ENCODE data around the gene RGS11.
"Not testable (repeated sequence)": the region's sequence is repeated elsewhere in the genome, so short reads cannot be mapped to it uniquely, and the experiment has no call there.

The RGS11 gene

DNA sequence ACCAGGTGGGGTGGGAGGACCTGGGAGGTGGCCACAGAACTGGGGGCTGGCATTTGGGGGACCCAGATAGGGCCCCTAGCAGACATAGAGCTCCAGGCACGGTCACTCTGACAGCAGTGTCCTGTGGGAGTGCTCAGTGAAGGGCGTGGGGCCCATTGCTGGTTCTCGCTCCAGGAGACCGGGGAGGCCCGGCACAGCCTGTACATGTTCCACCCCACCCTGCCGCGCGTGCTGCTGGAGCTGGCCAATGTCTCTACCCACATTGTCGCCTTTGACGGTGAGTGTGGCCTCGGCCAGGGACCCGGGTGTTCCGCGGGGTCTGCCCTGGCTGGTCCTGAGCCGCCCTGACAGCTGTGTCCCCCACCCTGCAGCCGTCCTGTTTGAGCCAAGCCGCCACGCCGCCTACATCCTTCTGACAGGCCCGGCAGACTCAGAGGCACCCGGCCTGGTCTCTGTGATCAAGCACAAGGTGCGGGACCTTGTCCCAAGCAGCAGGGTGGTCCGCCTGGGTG, 11.2 kb downstream of the RGS11 start:
- DNase-seq (ENCODE audit: low read depth in 2 of 3, low spot score in 1 of 3): no peak

DNA sequence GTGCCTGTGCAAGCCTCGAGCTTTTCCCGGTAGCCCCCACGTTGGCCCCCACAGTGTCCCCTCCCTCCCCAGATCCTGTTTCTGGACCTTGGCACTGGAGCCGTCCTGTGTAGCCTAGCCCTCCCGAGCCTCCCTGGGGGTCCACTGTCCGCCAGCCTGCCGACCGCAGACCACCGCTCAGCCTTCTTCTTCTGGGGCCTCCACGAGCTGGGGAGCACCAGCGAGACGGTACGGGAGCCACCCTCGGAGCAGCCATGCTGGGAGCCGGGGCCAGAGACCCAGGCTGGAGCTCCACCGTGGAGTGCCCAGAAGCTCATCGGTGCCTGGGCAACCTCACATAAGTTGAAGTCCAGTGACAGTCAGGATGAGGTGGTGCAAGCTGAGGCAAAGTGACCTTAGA, 11.8 kb downstream of the RGS11 start:
- DNase-seq (ENCODE audit: low read depth in 2 of 3, low spot score in 1 of 3): no peak

DNA sequence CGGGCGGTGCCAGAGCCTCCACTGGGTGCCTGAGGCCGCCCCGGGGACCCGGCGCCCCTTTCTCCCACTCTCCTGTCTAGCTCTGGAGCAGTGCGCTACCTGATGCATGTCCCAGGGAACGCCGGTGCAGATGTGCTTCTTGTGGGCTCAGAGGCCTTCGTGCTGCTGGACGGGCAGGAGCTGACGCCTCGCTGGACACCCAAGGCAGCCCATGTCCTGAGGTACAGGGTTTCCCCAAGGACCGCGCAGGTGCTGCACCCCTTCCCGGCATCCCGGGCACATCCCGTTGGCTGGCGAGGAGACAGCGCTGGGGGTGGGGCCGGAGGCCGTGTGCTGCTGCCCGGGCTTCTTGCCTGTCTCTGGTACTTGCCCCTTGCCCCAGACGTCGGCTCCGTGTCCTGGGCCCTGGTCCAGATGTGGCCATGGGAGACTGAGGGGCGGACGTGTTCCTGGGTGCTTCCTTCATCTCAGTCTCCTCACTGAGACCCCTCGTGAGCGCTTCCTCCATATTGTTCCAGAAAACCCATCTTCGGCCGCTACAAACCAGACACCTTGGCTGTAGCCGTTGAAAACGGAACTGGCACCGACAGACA, 12.5 kb downstream of the RGS11 start:
- no peak for DNase-seq (ENCODE audit: low read depth in 2 of 3, low spot score in 1 of 3)

DNA sequence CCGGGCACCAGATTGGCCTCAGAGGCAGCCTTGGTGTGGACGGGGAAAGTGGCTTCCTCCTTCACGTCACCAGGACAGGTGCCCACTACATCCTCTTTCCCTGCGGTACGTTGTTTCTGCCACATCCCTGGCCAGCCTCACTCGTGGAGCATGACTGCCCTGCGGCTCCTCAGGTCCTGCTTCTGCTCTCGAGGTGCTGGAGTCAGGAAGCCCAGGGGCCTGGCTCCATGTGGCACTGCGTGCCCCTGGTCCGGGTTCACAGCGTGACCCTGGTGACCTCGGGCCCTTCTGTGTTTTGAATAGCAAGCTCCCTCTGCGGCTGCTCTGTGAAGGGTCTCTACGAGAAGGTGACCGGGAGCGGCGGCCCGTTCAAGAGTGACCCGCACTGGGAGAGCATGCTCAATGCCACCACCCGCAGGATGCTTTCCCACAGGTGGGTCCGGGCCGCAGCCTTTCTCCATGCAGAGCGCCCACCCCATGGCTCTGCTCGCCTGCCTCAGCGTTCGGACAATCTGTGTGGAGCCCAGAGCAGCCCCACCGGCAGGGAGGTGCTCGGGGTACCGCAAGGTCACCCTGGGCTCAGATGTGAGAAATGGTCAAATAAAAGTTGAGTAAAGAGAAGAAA, 13.5 kb downstream of the RGS11 start:
- no peak for DNase-seq (ENCODE audit: low read depth in 2 of 3, low spot score in 1 of 3)

DNA sequence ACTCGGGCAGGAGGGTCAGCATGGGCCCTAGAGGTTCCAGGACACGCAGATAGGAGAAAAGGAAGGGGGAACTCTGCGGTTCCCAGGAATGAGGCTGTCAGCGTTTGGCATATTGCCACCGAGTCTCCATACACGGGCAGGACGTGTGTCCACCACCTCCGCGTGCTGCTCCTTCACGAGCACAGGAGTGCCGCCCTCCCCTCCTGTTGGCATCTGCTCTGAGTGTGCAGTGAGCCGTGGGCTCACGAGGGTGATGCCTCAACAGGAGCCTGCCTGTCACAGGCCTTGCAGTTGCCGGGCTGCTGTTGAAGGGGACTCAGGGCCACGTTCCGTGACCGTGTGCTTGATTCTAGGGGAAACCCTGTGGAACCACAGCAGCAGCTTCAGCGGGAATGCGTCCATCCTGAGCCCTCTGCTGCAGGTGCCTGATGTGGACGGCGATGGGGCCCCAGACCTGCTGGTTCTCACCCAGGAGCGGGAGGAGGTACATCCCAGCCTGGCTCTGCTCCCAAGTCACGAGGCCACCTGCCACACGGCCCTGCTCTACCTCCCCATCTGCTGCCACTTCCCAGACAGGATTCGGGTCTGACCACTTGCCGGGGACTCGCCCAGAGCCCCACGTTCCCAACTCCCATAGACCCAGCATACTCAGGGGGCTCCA, 14.6 kb downstream of the RGS11 start:
- no peak for DNase-seq (ENCODE audit: low read depth in 2 of 3, low spot score in 1 of 3)

DNA sequence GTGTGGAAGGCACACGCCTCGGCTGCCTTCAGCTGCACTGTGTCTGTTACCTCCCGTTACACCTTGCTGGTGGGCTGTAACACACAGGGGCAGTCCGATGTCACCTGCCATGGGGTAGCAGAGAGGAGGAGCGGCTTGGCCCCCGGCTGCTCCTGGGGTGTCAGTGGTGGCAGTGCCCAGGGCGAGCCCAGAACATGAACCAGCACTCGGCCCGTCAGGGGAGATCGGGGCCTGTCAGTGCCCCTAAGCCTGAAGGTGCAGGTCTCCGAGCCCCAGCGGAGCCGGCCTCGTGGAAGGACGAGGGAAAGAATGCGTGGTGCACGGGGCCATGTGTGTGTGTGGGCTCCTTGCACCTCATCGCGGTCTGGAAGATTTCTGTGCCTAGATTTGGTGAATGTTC, 15.4 kb downstream of the RGS11 start:
- no peak for DNase-seq (ENCODE audit: low read depth in 2 of 3, low spot score in 1 of 3)

DNA sequence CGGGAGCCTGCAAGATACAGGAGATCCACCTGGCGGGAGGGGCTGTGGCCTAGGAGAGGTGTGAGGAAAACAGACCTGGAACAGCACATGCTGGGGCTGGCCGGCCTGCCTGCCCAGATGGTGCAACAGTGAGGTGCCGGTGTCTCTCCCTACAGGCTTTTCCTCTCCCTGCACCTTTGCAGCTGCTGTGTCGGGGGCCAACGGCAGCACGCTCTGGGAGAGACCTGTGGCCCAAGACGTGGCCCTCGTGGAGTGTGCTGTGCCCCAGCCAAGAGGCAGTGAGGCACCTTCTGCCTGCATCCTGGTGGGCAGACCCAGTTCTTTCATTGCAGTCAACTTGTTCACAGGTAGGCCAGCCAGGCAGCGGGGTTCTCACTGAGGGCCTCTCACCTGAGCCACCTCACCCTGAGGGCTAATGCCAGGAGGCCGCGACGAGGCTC, 15.9 kb downstream of the RGS11 start:
- DNase-seq (ENCODE audit: low read depth in 2 of 3, low spot score in 1 of 3): no peak

DNA sequence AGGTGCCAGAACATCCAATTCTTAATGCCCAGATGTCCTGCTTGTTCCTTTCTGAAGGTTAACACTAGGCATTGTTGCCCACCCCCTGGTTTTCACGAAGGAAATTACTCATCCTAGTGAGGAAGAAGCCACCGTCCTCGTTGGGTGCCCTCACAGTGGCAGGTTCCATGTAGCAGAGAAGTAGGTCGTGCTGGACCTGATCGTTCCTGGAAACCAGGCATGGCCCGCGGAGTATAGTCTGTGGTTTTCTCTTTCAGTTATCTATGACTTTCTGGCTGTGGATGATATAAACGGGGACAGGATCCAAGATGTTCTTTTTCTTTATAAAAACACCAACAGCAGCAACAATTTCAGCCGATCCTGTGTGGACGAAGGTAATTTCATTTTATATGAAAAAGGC, 16.5 kb downstream of the RGS11 start:
- DNase-seq (ENCODE audit: low read depth in 2 of 3, low spot score in 1 of 3): no peak

DNA sequence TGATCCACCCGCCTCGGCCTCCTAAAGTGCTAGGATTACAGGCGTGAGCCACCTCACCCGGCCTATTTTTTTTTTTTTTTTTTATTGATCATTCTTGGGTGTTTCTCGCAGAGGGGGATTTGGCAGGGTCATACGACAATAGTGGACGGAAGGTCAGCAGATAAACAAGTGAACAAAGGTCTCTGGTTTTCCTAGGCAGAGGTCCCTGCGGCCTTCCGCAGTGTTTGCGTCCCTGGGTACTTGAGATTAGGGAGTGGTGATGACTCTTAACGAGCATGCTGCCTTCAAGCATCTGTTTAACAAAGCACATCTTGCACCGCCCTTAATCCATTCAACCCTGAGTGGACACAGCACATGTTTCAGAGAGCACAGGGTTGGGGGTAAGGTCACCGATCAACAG, 17.7 kb downstream of the RGS11 start:
- DNase-seq (ENCODE audit: low read depth in 2 of 3, low spot score in 1 of 3): not testable (repeated sequence)

DNA sequence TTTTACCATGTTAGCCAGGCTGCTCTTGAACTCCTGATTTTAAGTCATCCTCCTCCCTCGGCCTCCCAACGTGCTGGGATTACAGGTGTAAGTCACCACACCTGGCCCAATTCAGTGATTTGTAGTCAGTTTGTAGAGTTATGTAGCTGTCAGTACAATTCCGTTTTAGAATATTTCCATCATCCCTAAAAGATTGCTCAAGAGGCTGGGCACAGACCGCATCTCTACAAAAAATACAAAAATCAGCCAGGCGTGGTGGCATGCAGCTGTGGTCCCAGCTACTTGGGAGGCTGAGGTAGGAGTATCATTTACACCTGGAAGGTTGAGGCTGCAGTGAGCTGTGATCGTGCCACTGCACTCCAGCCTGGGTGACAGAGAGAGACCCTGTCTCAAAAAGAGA, 20.6 kb downstream of the RGS11 start:
- DNase-seq (ENCODE audit: low read depth in 2 of 3, low spot score in 1 of 3): no peak

DNA sequence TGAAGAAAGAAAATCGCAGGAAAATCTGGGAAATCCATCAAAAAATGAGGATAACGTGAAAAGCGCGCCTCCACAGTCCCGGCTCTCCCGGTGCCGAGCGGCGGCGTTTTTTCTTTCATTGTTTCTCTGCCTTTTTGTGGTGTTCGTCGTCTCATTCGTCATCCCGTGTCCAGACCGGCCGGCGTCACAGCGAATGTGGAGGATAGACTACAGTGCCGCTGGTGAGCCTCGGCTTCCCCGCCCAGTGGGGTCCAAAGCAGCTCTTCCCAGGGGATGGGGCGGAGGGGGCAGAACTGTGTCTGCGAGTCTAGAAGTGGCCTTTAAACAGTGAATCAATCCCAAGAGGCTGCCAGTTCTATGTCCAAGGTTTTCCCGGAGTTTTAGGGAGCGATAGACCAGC, 21.3 kb downstream of the RGS11 start:
- no peak for DNase-seq (ENCODE audit: low read depth in 2 of 3, low spot score in 1 of 3)

DNA sequence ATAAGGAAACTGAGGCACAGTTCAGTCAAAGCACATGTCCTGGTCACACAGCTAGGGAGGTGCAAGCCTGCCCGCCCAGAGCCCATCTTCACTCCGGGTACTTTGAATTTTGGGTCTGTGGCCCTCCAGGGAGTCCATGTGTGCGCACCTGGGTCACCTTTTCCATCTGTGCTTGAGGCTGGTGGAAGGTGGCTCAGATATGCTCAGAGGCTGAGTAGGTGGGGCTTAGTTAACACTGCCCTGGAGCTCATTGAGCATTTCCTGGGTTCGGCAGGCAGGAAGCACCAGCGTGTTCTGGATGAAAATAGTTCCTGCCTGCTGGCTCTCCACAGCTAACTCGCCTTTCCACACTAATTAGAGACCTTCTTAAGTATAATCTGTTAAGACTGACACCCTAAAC, 21.9 kb downstream of the RGS11 start:
- no peak for DNase-seq (ENCODE audit: low read depth in 2 of 3, low spot score in 1 of 3)

DNA sequence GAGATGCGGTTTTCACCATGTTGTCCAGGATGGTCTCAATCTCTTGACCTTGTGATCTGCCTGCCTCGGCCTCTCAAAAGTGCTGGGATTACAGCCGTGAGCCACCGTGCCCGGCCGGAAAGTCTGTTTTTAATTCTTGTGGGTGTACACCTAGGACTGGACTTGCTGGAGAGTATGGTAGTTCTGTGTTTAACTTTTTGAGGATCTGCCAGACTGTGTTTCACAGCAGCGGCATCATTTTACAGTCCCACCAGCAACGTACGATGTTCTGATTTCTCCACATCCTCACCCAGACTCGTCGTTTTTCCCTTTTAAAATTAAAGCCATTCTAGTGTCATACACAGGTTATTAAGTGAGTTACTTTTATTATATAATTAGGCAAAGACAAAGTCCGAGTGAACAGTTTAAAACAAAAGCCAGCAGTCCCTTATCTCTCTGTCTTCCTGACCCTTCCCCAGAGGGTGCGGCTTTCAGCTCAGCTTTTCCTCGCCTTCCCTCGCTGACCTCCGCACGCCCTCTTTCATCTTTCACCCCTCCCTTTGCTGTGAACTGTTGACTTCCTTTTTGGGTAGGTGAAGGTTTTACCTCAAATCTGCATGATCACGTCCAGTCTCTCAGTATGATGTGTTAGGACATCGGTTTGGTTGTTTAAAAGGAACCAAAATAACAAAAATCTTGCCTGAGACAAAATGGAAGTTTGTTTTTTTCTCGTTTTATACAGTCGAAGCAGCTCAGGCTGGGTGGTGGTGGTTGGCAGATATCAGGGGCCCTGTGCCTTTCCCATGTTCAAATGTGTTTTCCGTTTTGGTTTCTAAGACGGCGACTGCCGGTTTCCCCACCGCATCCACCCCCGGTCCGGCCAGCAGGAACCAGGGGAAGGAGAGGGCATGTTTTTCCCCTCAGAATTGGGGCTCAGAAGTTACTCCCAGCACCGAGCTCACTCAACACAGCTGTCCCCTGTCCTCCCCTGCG, 23.1 kb downstream of the RGS11 start:
- DNase-seq (ENCODE audit: low read depth in 2 of 3, low spot score in 1 of 3): no peak

DNA sequence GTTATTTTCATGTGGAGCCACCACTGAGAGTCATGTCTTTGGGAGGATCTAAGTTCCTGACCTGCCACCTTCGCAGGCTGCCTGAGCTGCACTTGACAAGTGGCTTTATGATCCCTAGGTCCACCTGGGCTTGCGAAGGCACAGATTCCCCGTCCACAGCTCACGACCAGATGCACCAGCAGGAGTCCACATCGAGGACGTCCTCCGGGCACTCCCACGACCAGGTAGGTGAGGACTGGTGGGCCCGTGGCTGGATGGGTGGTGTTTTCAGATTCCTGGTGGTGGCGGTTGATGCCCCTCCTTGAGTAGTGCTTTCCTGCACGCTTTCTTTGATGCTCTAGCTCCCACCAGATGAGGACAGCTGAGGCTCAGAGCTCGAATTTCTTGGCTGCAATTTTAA, 26.3 kb downstream of the RGS11 start:
- DNase-seq (ENCODE audit: low read depth in 2 of 3, low spot score in 1 of 3): no peak

DNA sequence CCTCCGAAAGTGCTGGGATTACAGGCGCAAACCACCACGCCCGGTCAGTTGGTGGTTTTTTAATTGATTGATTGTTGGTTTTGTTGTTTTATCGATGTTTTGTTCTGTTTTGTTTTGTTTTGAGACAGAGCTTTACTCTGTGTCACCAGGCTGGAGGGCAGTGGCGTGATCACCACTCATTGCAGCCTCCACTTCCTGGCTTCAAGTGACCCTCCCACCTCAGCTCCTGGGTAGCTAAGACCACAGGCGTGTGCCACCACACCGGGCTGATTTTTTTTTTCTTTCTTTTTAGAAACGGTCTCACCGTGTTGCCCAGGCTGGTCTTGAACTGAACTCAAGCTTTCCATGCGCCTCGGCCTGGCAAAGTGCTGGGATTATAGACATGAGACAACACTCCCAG, 28.7 kb downstream of the RGS11 start:
- no peak for DNase-seq (ENCODE audit: low read depth in 2 of 3, low spot score in 1 of 3)

DNA sequence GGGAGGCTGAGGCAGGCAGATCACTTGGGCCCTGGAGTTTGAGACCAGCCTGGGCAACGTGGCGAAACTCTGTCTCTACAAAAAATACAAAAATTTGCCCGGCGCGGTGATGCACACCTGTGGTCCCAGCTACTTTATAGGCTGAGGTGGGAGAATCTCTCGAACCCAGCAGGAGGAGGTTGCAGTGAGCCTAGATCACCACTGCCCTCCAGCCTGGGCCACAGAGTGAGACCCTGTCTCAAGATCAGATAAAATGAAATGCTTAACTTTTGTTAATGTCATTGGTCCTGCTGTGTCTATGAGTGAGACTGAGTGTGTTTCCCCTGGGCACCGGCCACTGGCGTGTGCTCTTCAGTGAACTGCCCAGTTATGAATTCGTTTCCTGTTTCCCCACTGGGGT, 30.6 kb downstream of the RGS11 start:
- no peak for DNase-seq (ENCODE audit: low read depth in 2 of 3, low spot score in 1 of 3)

DNA sequence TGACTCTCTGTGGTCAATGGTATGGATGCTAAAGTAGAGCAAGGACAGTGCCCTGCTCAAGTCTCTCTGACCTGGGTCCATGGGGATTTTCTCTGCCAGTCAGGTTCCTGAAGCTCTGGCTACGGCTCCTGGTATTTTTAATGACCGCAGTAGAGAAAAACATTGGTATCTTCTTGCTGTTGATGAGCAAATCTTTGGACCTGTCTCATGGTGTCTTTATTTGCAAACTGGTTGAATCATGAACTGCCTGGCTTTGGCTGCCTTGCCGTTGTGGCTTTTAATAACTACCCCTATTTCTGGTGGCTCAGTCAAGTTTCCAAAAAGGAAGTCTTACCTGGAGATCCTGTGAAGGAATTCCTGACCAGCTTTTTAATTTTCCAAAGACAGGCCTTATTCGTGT, 32.4 kb downstream of the RGS11 start:
- no peak for DNase-seq (ENCODE audit: low read depth in 2 of 3, low spot score in 1 of 3)

DNA sequence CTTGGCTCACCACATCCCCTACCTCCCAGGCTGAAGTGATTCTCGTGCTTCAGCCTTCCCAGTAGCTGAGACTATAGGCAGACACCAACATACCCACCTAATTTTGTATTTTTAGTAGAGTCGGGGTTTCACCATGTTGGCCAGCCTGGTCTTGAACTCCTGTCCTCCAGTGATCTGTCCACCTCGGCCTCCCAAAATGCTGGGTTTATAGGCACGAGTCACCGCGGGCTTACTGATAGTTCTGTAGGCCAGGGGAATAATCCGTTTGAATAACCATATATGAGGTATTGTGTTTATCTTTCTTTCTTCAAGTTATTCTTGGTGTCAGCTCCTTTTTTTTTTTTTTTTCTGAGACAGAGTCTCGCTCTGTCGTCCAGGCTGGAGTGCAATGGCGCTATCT, 33.5 kb downstream of the RGS11 start:
- no peak for DNase-seq (ENCODE audit: low read depth in 2 of 3, low spot score in 1 of 3)

DNA sequence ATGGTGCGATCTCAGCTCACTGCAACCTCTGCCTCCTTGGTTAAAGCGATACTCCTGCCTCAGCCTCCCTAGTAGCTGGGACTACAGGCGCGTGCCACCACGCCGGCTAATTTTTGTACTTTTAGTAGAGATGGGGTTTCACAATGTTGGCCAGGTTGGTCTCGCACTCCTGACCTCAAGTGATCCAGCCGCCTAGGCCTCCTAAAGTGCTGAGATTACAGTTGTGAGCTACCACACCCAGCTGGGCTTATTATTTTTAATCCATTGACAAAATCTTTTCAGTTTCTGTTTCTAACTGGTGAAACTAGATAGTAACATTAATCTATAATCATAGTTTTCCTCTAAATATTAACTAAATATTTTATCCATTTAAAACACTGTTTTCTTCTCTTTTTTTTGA, 35.2 kb downstream of the RGS11 start:
- DNase-seq (ENCODE audit: low read depth in 2 of 3, low spot score in 1 of 3): no peak

DNA sequence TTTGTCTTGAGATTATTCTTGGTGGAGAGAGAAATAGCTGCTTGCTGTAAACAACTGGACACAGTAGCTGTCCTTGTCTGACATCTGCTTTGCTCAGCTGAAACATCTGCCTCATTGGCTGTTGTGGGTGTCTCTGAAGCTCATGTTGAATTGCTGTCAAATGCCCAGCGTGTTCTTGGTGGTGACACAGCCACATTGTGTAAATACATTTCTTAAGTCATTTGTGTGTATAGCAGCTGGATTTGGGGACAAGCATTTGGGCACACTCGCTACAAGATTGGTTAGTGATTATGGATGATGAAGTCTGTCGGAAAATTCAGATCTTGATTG, 35.8 kb downstream of the RGS11 start:
- no peak for DNase-seq (ENCODE audit: low read depth in 2 of 3, low spot score in 1 of 3)

DNA sequence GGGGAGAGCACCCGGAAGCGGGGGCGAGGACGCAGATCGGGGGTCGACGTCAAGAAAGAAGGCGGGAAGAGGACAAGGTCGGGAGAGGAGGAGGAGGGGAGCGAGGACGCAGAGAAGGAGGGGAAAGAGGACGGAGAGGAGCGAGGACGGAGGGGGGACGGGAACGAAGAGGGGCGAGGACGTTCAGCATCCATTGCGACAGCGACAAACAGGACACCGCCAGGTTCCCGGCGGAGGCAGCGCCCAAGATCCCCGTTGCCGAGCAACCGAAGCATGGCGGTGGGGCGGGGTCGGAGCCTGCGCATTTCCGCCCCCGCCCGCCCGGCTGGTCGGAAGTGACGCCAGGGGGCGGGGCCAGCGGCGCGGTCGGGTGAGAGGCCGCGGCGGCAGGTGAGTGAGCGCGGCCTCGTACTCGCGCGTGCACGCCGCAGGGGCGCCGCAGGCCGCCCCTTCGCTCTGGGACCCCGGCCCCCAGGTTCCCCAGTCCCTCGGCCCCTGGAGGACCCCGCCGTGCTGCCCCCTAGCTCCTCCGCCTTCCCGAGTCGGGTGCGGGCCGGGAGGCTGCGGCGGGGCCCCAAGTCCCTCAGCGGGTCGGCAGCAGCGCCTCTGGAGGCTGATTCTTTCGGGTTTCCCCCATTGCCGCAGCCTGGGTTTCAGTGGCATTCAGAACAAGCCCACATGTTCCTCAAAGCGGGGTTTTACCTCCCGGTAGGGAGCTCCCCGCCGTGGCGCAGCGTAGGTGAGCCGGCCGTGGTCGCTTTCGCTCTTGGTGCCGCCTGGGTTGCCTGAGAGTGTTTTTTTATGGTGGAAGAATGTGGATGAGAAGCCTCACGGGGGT, 41.1 kb downstream of the RGS11 start, which contains the start of gene FAM234A:
Gene FAM234A, plus strand, starts transcription at position 354 of the 838 bp plus-strand sequence. CDS start 19,593 bp downstream, outside the sequence.
- peak; percentile 90 to 96 (median 91) for DNase-seq (ENCODE audit: low read depth in 2 of 3, low spot score in 1 of 3)
